ENCODE measurements around the gene HS3ST2.
A peak's percentile ranks its signal among the peaks of the same experiment; 100 is the strongest.
"Not testable (repeated sequence)": the region's sequence is repeated elsewhere in the genome, so short reads cannot be mapped to it uniquely, and the experiment has no call there.

The HS3ST2 gene

GRCh38 chr16:22898131-22898530 is 84.2 kb downstream of the HS3ST2 start:
- H3K27ac ChIP-seq (ENCODE audit: low read depth, low read length), result no peak overlapping the region
- no peak overlapping the region for H3K4me3 ChIP-seq (ENCODE audit: low read length)
- no peaks in the 10 kb centered on the region for H4K20me1 ChIP-seq (ENCODE audit: control insufficient read depth, insufficient read depth, low read depth, low read length)
- H3K9me2 ChIP-seq (replicated peaks; ENCODE audit: control insufficient read depth, low read length), result no peaks in the 10 kb centered on the region
- peaks cover 10% of the 10 kb centered on the region; the same call in 1 of the 2 replicates for H3K27me3 ChIP-seq (ENCODE audit: control insufficient read depth, low read length)
- H3K9me3 ChIP-seq (ENCODE audit: control insufficient read depth, insufficient read depth, low read length), result no peaks in the 10 kb centered on the region
- no peaks in the 10 kb centered on the region for H3K4me1 ChIP-seq (ENCODE audit: control insufficient read depth, low read length)
- no peaks in the 10 kb centered on the region for H3F3A ChIP-seq (ENCODE audit: control insufficient read depth, insufficient read depth)
- TF ChIP-seq EZH2phosphoT487 (IDR thresholded peaks at IDR 0.05; ENCODE audit: borderline replicate concordance, low read length), result no peak
- no peak for TF ChIP-seq CTCF (IDR thresholded peaks at IDR 0.05; ENCODE audit: low read depth, low read length, poor library complexity, severe bottlenecking)
- no peak overlapping the region for H3K4me2 ChIP-seq (ENCODE audit: low read length)
- no peaks in the 10 kb centered on the region for H3K79me2 ChIP-seq (ENCODE audit: control insufficient read depth, low read length)
- H3K36me3 ChIP-seq (ENCODE audit: control insufficient read depth, low read length), result no peaks in the 10 kb centered on the region

- no peak overlapping the region for H3K4me2 ChIP-seq (ENCODE audit: low read length)
- peak; percentile 74 for TF ChIP-seq CTCF (IDR thresholded peaks at IDR 0.05; ENCODE audit: low read depth, low read length, poor library complexity, severe bottlenecking)
- TF ChIP-seq EZH2phosphoT487 (IDR thresholded peaks at IDR 0.05; ENCODE audit: borderline replicate concordance, low read length), result no peak
Observed at GRCh38 chr16:22898874-22899348, 84.9 kb downstream of the HS3ST2 start.

GRCh38 chr16:22899567-22899966 is 85.6 kb downstream of the HS3ST2 start:
- H3K4me3 ChIP-seq (ENCODE audit: low read length); H3K27ac ChIP-seq (ENCODE audit: low read depth, low read length); H3K9me3 ChIP-seq (ENCODE audit: control insufficient read depth, insufficient read depth, low read length); H3K4me2 ChIP-seq (ENCODE audit: low read length); H3K4me1 ChIP-seq (ENCODE audit: control insufficient read depth, low read length); H3K36me3 ChIP-seq (ENCODE audit: control insufficient read depth, low read length); H3K79me2 ChIP-seq (ENCODE audit: control insufficient read depth, low read length); H4K20me1 ChIP-seq (ENCODE audit: control insufficient read depth, insufficient read depth, low read depth, low read length); H3F3A ChIP-seq (ENCODE audit: control insufficient read depth, insufficient read depth); H3K9me2 ChIP-seq (replicated peaks; ENCODE audit: control insufficient read depth, low read length): not testable (repeated sequence)
- peaks cover 13% of the 10 kb centered on the region; the same call in 1 of the 2 replicates for H3K27me3 ChIP-seq (ENCODE audit: control insufficient read depth, low read length)

More at GRCh38 chr16:22898874-22899348, 84.9 kb downstream of the HS3ST2 start:
- Histone ChIP-seq H3K79me2 (ENCODE audit: control insufficient read depth, low read length) (no peaks in the 10 kb centered on the region), H3K4me3 (ENCODE audit: low read length) (no peak overlapping the region), H3K27ac (ENCODE audit: low read depth, low read length) (no peak overlapping the region), H3K4me1 (ENCODE audit: control insufficient read depth, low read length) (no peaks in the 10 kb centered on the region), H3K27me3 (ENCODE audit: control insufficient read depth, low read length) (peaks cover 13% of the 10 kb centered on the region; the same call in 1 of the 2 replicates), H3F3A (ENCODE audit: control insufficient read depth, insufficient read depth) (no peaks in the 10 kb centered on the region), H3K36me3 (ENCODE audit: control insufficient read depth, low read length) (no peaks in the 10 kb centered on the region), H3K9me3 (ENCODE audit: control insufficient read depth, insufficient read depth, low read length) (no peaks in the 10 kb centered on the region), H4K20me1 (ENCODE audit: control insufficient read depth, insufficient read depth, low read depth, low read length) (no peaks in the 10 kb centered on the region), H3K9me2 (replicated peaks; ENCODE audit: control insufficient read depth, low read length) (no peaks in the 10 kb centered on the region)

GRCh38 chr16:22900863-22901262 is 86.9 kb downstream of the HS3ST2 start:
- H3K27ac ChIP-seq (ENCODE audit: low read depth, low read length), result no peak overlapping the region
- no peaks in the 10 kb centered on the region for H3K36me3 ChIP-seq (ENCODE audit: control insufficient read depth, low read length)
- H3K4me2 ChIP-seq (ENCODE audit: low read length), result no peak overlapping the region
- no peaks in the 10 kb centered on the region for H3K79me2 ChIP-seq (ENCODE audit: control insufficient read depth, low read length)
- TF ChIP-seq CTCF (IDR thresholded peaks at IDR 0.05; ENCODE audit: low read depth, low read length, poor library complexity, severe bottlenecking), result no peak
- TF ChIP-seq EZH2phosphoT487 (IDR thresholded peaks at IDR 0.05; ENCODE audit: borderline replicate concordance, low read length), result no peak
- H3K9me3 ChIP-seq (ENCODE audit: control insufficient read depth, insufficient read depth, low read length), result no peaks in the 10 kb centered on the region
- no peaks in the 10 kb centered on the region for H3F3A ChIP-seq (ENCODE audit: control insufficient read depth, insufficient read depth)
- H3K4me1 ChIP-seq (ENCODE audit: control insufficient read depth, low read length), result no peaks in the 10 kb centered on the region
- no peaks in the 10 kb centered on the region for H3K9me2 ChIP-seq (replicated peaks; ENCODE audit: control insufficient read depth, low read length)
- no peaks in the 10 kb centered on the region for H4K20me1 ChIP-seq (ENCODE audit: control insufficient read depth, insufficient read depth, low read depth, low read length)
- H3K27me3 ChIP-seq (ENCODE audit: control insufficient read depth, low read length), result peaks cover 13% of the 10 kb centered on the region; the same call in 1 of the 2 replicates
- H3K4me3 ChIP-seq (ENCODE audit: low read length), result no peak overlapping the region
